HG02870 (cell line): ENCODE measurements around the gene RCN1.
"Not testable (repeated sequence)": the region's sequence is repeated elsewhere in the genome, so short reads cannot be mapped to it uniquely, and the experiment has no call there.

ENCODE experiments used
- ATAC-seq: cut with Tn5 transposase; IDR thresholded peaks from one replicate; pipeline ENCODE4 v1.9.1; 2021; ENCODE audit warnings: mild to moderate bottlenecking, moderate library complexity; ENCODE audit not compliant: unreplicated experiment

RCN1 gene

GRCh38 chr11:32109592-32109991 lies 18.7 kb downstream of the RCN1 start:
- no peak for ATAC-seq

GRCh38 chr11:32110795-32111194 lies 19.9 kb downstream of the RCN1 start:
- no peak for ATAC-seq

- no peak for ATAC-seq
Measured at GRCh38 chr11:32113200-32113919, 22.5 kb downstream of the RCN1 start.

GRCh38 chr11:32113920-32114203 lies 23.0 kb downstream of the RCN1 start:
- no peak for ATAC-seq

GRCh38 chr11:32115446-32115845 lies 24.6 kb downstream of the RCN1 start:
- ATAC-seq, result no peak

GRCh38 chr11:32116668-32117067 lies 25.8 kb downstream of the RCN1 start:
- ATAC-seq, result no peak

GRCh38 chr11:32118025-32118974 lies 27.4 kb downstream of the RCN1 start:
- no peak for ATAC-seq

GRCh38 chr11:32119139-32119538 lies 28.3 kb downstream of the RCN1 start:
- not testable (repeated sequence) for ATAC-seq

- peak; percentile 63 for ATAC-seq
Measured at GRCh38 chr11:32121012-32121411, 30.1 kb downstream of the RCN1 start.

- ATAC-seq, result no peak
Measured at GRCh38 chr11:32122200-32122599, 31.3 kb downstream of the RCN1 start.

- ATAC-seq, result no peak
Measured at GRCh38 chr11:32131321-32131720, 40.4 kb downstream of the RCN1 start.

GRCh38 chr11:32136657-32137056 lies 45.8 kb downstream of the RCN1 start:
- ATAC-seq, result no peak

- ATAC-seq, result no peak
Measured at GRCh38 chr11:32137263-32137662, 46.4 kb downstream of the RCN1 start.

GRCh38 chr11:32137869-32138268 lies 47.0 kb downstream of the RCN1 start:
- peak; percentile 57 for ATAC-seq

GRCh38 chr11:32138902-32139301 lies 48.0 kb downstream of the RCN1 start:
- ATAC-seq, result no peak

- ATAC-seq, result no peak
Measured at GRCh38 chr11:32139896-32140520, 49.1 kb downstream of the RCN1 start.

GRCh38 chr11:32141745-32142546 lies 51.1 kb downstream of the RCN1 start:
- no peak for ATAC-seq

GRCh38 chr11:32143378-32143777 lies 52.5 kb downstream of the RCN1 start:
- ATAC-seq, result no peak

GRCh38 chr11:32145282-32145681 lies 54.4 kb downstream of the RCN1 start:
- no peak for ATAC-seq

GRCh38 chr11:32148895-32149294 lies 58.0 kb downstream of the RCN1 start:
- ATAC-seq, result no peak

- no peak for ATAC-seq
Measured at GRCh38 chr11:32149748-32150147, 58.9 kb downstream of the RCN1 start.
